K562 (cell line): ENCODE measurements around the gene RRAD. TPM values are rescaled to one million over a fixed set of nuclear protein-coding genes. Genes with fewer than 3 reads are reported as not detected.
"Not testable (repeated sequence)": the region's sequence is repeated elsewhere in the genome, so short reads cannot be mapped to it uniquely, and the experiment has no call there.

Experiments
- ATAC-seq: fragments of 200-7000 bp; cut with Tn5 transposase; 3 replicates; pipeline ENCODE4 v1.9.1; 2020; ENCODE audit warnings: moderate library complexity
- BruUV-seq: library from RNA; stranded (reverse); fragments of 400-500 nt; replicated peaks from 2 replicates; lab custom pipeline; 2021; lab: Mats Ljungman, UMichigan
- CTCF ChIA-PET: fragments of 300-600 bp; formaldehyde crosslinking; extraction: SDS; loops from one replicate; lab custom pipeline; 2021; ENCODE audit warnings: low intra/inter-chr PET ratio; lab: Yijun Ruan, JAX
- POLR2A ChIA-PET: fragments of 300-600, 350-650 bp; sonication (Branson Sonifier 250); formaldehyde crosslinking; extraction: SDS; loops from one replicate; lab custom pipeline; 2021; ENCODE audit warnings: antibody characterized with exemption, inconsistent platforms; lab: Yijun Ruan, JAX
- DNase-seq, 4 experiments: peaks; one replicate each; pipeline versions ENCODE4 v3.0.0 to v3.0.0-alpha.2; 2011 to 2018; ENCODE audit warnings: low spot score in 3 of 4, mixed read lengths in 3 of 4; ENCODE audit errors: extremely low read depth in 1 of 4
- FAIRE-seq: peaks from 2 replicates; lab custom pipeline; 2011; peaks lifted over from hg19 to GRCh38; lab: Jason Lieb, UNC
- H2AFZ ChIP-seq: 2 replicates; pipeline ENCODE4 v1.6.0; 2011; ENCODE audit warnings: low read depth, low read length, control low read depth, inconsistent platforms
- H3K27ac ChIP-seq: fragments of 200-600 bp; 3 replicates; pipeline ENCODE4 v1.8.0; 2011; ENCODE audit warnings: low read depth, mild to moderate bottlenecking, control low read depth, inconsistent platforms, low read length, moderate library complexity, mixed read lengths; ENCODE audit errors: extremely low read depth
- H3K27me3 ChIP-seq, 2 experiments: fragments of 300-600 bp in 1 of 2; 2 replicates in 1 of 2; 3 replicates in 1 of 2; pipeline versions ENCODE4 v1.6.0 to v1.8.0; 2011; ENCODE audit warnings: inconsistent platforms in 2 of 2, low read length in 2 of 2, mild to moderate bottlenecking in 1 of 2, mixed read lengths in 1 of 2, moderate library complexity in 1 of 2; ENCODE audit not compliant: control insufficient read depth in 2 of 2, insufficient read depth in 2 of 2
- H3K36me3 ChIP-seq: fragments of 300-600 bp; 3 replicates; pipeline ENCODE4 v1.8.0; 2011; ENCODE audit warnings: mild to moderate bottlenecking, low read length, inconsistent platforms; ENCODE audit not compliant: control insufficient read depth, insufficient read depth
- H3K4me1 ChIP-seq, 2 experiments: fragments of 200-600 bp in 1 of 2; replicated peaks in 1 of 2; 2 replicates in 1 of 2; 3 replicates in 1 of 2; pipeline versions ENCODE4 v1.5.1 to v1.8.0; 2011; ENCODE audit warnings: inconsistent platforms in 2 of 2, low read length in 2 of 2, mild to moderate bottlenecking in 1 of 2, mixed read lengths in 1 of 2, moderate library complexity in 1 of 2; ENCODE audit not compliant: control insufficient read depth in 2 of 2, insufficient read depth in 2 of 2
- H3K4me2 ChIP-seq: 2 replicates; pipeline ENCODE4 v1.6.1; 2011; ENCODE audit warnings: low read length, control low read depth, inconsistent platforms, mixed read lengths; ENCODE audit not compliant: insufficient read depth
- H3K4me3 ChIP-seq: fragments of 200-600 bp; sonication (generic), shearing (Covaris generic); 2 replicates; pipeline ENCODE4 v1.5.1; 2016; ENCODE audit warnings: control low read depth, inconsistent platforms
- H3K79me2 ChIP-seq: fragments of 200-600 bp; 3 replicates; pipeline ENCODE4 v1.8.0; 2011; ENCODE audit warnings: low read length, inconsistent platforms; ENCODE audit not compliant: control insufficient read depth, insufficient read depth
- H3K9ac ChIP-seq, 2 experiments: 2 replicates each; pipeline versions ENCODE4 v1.6.0 to v1.6.1; 2011; ENCODE audit warnings: low read depth in 2 of 2, low read length in 2 of 2, control low read depth in 1 of 2, inconsistent platforms in 1 of 2, mild to moderate bottlenecking in 1 of 2, mixed read lengths in 1 of 2; ENCODE audit not compliant: insufficient read depth in 1 of 2
- H3K9me1 ChIP-seq: one replicate; pipeline ENCODE4 v1.6.0; 2011; ENCODE audit warnings: inconsistent platforms, mild to moderate bottlenecking, low read length, moderate library complexity; ENCODE audit not compliant: control insufficient read depth, insufficient read depth
- H3K9me3 ChIP-seq: replicated peaks from 2 replicates; pipeline ENCODE4 v1.5.1; 2011; ENCODE audit warnings: low read depth, low read length, inconsistent platforms; ENCODE audit not compliant: control insufficient read depth, insufficient read depth
- H4K20me1 ChIP-seq: replicated peaks from 2 replicates; pipeline ENCODE4 v1.6.1; 2011; ENCODE audit warnings: low read length, inconsistent platforms, mixed read lengths; ENCODE audit not compliant: control insufficient read depth, insufficient read depth
- FOXP1 ChIP-seq: sonication (generic); formaldehyde crosslinking; IDR thresholded peaks from 2 replicates; pipeline ENCODE4 v1.8.0; 2022; ENCODE audit warnings: mild to moderate bottlenecking, missing genetic modification reagents
- HMGN3 ChIP-seq: IDR thresholded peaks from 2 replicates; pipeline ENCODE4 v1.6.1; 2011; ENCODE audit warnings: borderline replicate concordance, low read depth, mild to moderate bottlenecking, mixed read lengths, low read length; ENCODE audit not compliant: insufficient read length; ENCODE audit errors: extremely low read depth
- KAT7 ChIP-seq: sonication (generic); formaldehyde crosslinking; IDR thresholded peaks from 2 replicates; pipeline ENCODE4 v1.8.0; 2022; ENCODE audit warnings: missing genetic modification reagents, mild to moderate bottlenecking, borderline replicate concordance
- NR1H2 ChIP-seq: sonication (generic); formaldehyde crosslinking; IDR thresholded peaks from 2 replicates; pipeline ENCODE4 v1.4.0; 2020; ENCODE audit warnings: mild to moderate bottlenecking, missing genetic modification reagents
- RAD51 ChIP-seq: fragments of 450-650 bp; IDR thresholded peaks from 2 replicates; pipeline ENCODE4 v1.7.1; 2016; ENCODE audit warnings: low read depth, mild to moderate bottlenecking, borderline replicate concordance
- SAP30 ChIP-seq: fragments of 200-600 bp; sonication (generic); IDR thresholded peaks from 2 replicates; pipeline ENCODE4 v1.6.1; 2012; ENCODE audit warnings: borderline replicate concordance, low read depth, mild to moderate bottlenecking, moderate library complexity, low read length, control low read depth, inconsistent platforms; ENCODE audit not compliant: insufficient read depth, poor library complexity, severe bottlenecking
- TEAD1 ChIP-seq, 2 experiments: fragments of 450-650 bp in 1 of 2; sonication (generic) in 1 of 2; formaldehyde crosslinking; IDR thresholded peaks; 2 replicates each; pipeline versions ENCODE4 v1.4.0 to v1.8.0; 2020 to 2022; ENCODE audit warnings: mild to moderate bottlenecking in 2 of 2, missing genetic modification reagents in 1 of 2
- USF2 ChIP-seq: sonication (generic); formaldehyde crosslinking; IDR thresholded peaks from 2 replicates; pipeline ENCODE4 v1.5.0; 2020; ENCODE audit warnings: missing genetic modification reagents
- ZNF143 ChIP-seq: sonication (generic); formaldehyde crosslinking; IDR thresholded peaks from 2 replicates; pipeline ENCODE4 v1.9.0; 2022; ENCODE audit warnings: mild to moderate bottlenecking, missing genetic modification reagents
- WGBS: fragments of 100-300 bp; shearing (Covaris generic); methylation state at CpG from one replicate; pipeline ENCODE4 v1.1.6; 2016; ENCODE audit warnings: low coverage, mixed read lengths; ENCODE audit not compliant: insufficient coverage; ENCODE audit errors: missing lambda C conversion rate; 5-methylcytosine and 5-hydroxymethylcytosine counted together
- in situ Hi-C: fragments of 300-500 bp; cut with MboI; formaldehyde crosslinking; loops from 4 replicates; pipeline ENCODE4 v1.15.0; 2018; ENCODE audit warnings: inconsistent platforms, mixed read lengths
- intact Hi-C: fragments of 100-400 bp; cut with micrococcal nuclease; formaldehyde crosslinking; loops from 2 replicates; pipeline ENCODE4 v1.14.2; 2022
- polyA plus RNA-seq, 8 experiments: library from polyadenylated mRNA; depleted of rRNA in 4 of 8; stranded (reverse) in 5 of 8; unstranded in 3 of 8; fragments of >200 nt; fragmentation: Nextera tagmentation in 2 of 8; fragmentation: Illumina TruSeq in 1 of 8; extraction: Ambion mirVana in 2 of 8; extraction: Trizol in 1 of 8; gene quantifications; 2 replicates each; pipeline versions ENCODE4 v1.2.1 to v1.2.3, GENCODE V29; 2011 to 2014; ENCODE audit warnings: inconsistent platforms in 1 of 8, missing spikeins in 1 of 8
- total RNA-seq, 7 experiments: library from RNA; depleted of rRNA in 6 of 7; stranded (reverse); fragments of >200 nt in 6 of 7; fragmentation: Illumina TruSeq in 2 of 7; extraction: Trizol in 2 of 7; gene quantifications; 2 replicates each; pipeline versions ENCODE4 v1.2.1 to v1.2.3, GENCODE V29; 2011 to 2021; ENCODE audit warnings: low replicate concordance in 1 of 7
- TF ChIP-seq, protein P1 (sequence below): sonication (generic); formaldehyde crosslinking; IDR thresholded peaks from 2 replicates; pipeline ENCODE4 v1.9.0; 2022; ENCODE audit warnings: mild to moderate bottlenecking, missing genetic modification reagents
- TF ChIP-seq, protein P2 (sequence below): sonication (generic); formaldehyde crosslinking; IDR thresholded peaks from 2 replicates; pipeline ENCODE4 v1.8.0; 2023; ENCODE audit warnings: missing genetic modification reagents, mild to moderate bottlenecking, borderline replicate concordance

RRAD gene
- total and polyA plus RNA-seq, 9 of the 15 experiments (the other 6 are each of a cell fraction or from before 2014, with no cell fraction given): 0.09 to 0.20 (median 0.13) TPM; not detected in 5

GRCh38 chr16:66934839-66935313 lies 9.5 kb upstream of the RRAD start:
- intact Hi-C loops, DNase-seq, H3K9me1 ChIP-seq, ATAC-seq, BruUV-seq, H3K9me3 ChIP-seq, H4K20me1 ChIP-seq, H3K27me3 ChIP-seq: not testable (repeated sequence)
- Histone ChIP-seq H3K4me2 (peak overlapping the region; percentile 100), H3K79me2 (peaks cover 49% of the 10 kb centered on the region), H3K36me3 (peaks cover 55% of the 10 kb centered on the region; the same call in 2 of the 3 replicates), H2AFZ (peak overlapping the region; percentile 98), H3K4me1 (peaks cover 21 to 47% of the 10 kb centered on the region in 2 experiments), H3K4me3 (peak overlapping the region; percentile 99), H3K9ac (peak overlapping the region; percentile 98 to 100), H3K27ac (peak overlapping the region; percentile 90)
- ChIA-PET CTCF (interaction anchor here (0.7 kb wide), 1 partner anchor 40 kb away, joined by 5 read pairs; no protein-coding TSS in a partner anchor), POLR2A (interaction anchor here (0.8 to 0.9 kb wide), 2 partner anchors 35 to 46 kb away, joined by 3 read pairs; no protein-coding TSS in a partner anchor)
- in situ Hi-C loops: loop anchor here (5.0 kb wide), 1 partner anchor 38 kb away; no protein-coding TSS in a partner anchor
- TF ChIP-seq, protein P1, sequence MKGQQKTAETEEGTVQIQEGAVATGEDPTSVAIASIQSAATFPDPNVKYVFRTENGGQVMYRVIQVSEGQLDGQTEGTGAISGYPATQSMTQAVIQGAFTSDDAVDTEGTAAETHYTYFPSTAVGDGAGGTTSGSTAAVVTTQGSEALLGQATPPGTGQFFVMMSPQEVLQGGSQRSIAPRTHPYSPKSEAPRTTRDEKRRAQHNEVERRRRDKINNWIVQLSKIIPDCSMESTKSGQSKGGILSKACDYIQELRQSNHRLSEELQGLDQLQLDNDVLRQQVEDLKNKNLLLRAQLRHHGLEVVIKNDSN: 0 out of 2 replicates have a peak, but pooled peaks have one; percentile 55
- TF ChIP-seq SAP30: peak; percentile 3
- 0 out of 2 replicates have a peak, but pooled peaks have one; percentile 5 for TF ChIP-seq KAT7 (CRISPR knock-in tag)
- TF ChIP-seq RAD51: peak; percentile 45; the same call in 1 of the 2 replicates
- TF ChIP-seq, protein P2, sequence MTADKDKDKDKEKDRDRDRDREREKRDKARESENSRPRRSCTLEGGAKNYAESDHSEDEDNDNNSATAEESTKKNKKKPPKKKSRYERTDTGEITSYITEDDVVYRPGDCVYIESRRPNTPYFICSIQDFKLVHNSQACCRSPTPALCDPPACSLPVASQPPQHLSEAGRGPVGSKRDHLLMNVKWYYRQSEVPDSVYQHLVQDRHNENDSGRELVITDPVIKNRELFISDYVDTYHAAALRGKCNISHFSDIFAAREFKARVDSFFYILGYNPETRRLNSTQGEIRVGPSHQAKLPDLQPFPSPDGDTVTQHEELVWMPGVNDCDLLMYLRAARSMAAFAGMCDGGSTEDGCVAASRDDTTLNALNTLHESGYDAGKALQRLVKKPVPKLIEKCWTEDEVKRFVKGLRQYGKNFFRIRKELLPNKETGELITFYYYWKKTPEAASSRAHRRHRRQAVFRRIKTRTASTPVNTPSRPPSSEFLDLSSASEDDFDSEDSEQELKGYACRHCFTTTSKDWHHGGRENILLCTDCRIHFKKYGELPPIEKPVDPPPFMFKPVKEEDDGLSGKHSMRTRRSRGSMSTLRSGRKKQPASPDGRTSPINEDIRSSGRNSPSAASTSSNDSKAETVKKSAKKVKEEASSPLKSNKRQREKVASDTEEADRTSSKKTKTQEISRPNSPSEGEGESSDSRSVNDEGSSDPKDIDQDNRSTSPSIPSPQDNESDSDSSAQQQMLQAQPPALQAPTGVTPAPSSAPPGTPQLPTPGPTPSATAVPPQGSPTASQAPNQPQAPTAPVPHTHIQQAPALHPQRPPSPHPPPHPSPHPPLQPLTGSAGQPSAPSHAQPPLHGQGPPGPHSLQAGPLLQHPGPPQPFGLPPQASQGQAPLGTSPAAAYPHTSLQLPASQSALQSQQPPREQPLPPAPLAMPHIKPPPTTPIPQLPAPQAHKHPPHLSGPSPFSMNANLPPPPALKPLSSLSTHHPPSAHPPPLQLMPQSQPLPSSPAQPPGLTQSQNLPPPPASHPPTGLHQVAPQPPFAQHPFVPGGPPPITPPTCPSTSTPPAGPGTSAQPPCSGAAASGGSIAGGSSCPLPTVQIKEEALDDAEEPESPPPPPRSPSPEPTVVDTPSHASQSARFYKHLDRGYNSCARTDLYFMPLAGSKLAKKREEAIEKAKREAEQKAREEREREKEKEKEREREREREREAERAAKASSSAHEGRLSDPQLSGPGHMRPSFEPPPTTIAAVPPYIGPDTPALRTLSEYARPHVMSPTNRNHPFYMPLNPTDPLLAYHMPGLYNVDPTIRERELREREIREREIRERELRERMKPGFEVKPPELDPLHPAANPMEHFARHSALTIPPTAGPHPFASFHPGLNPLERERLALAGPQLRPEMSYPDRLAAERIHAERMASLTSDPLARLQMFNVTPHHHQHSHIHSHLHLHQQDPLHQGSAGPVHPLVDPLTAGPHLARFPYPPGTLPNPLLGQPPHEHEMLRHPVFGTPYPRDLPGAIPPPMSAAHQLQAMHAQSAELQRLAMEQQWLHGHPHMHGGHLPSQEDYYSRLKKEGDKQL: 0 out of 2 replicates have a peak, but pooled peaks have one; percentile 15
- TF ChIP-seq HMGN3: peak; percentile 31
- 0 out of 4 replicates have a peak, but pooled peaks of 1 of the 2 experiments have one; percentile 10 for TF ChIP-seq TEAD1 (CRISPR knock-in tag; IDR thresholded peaks at IDR 0.05)
- 0 out of 2 replicates have a peak, but pooled peaks have one; percentile 15 for TF ChIP-seq ZNF143 (CRISPR knock-in tag)
- TF ChIP-seq USF2 (CRISPR knock-in tag): peak; percentile 11; the same call in 1 of the 2 replicates
- 0 out of 2 replicates have a peak, but pooled peaks have one; percentile 7 for TF ChIP-seq NR1H2 (CRISPR knock-in tag)
- 0 out of 2 replicates have a peak, but pooled peaks have one; percentile 61 for TF ChIP-seq FOXP1 (CRISPR knock-in tag)
- FAIRE-seq: peak; percentile 57
- WGBS: under 1% methylated on average over 12 of the region's 24 CpGs
